Epithelial cell of esophagus (primary cell): ENCODE data around the gene LYRM2.

Experiments
- DNase-seq: peaks from one replicate; pipeline ENCODE4 v3.0.0; 2010; ENCODE audit warnings: low read depth
- H3K4me3 ChIP-seq: 2 replicates; pipeline ENCODE4 v1.5.1; 2011; ENCODE audit warnings: mild to moderate bottlenecking, low read length, control low read depth
- CTCF ChIP-seq: IDR thresholded peaks from 2 replicates; pipeline ENCODE4 v1.5.1; 2011; ENCODE audit warnings: low read depth, mild to moderate bottlenecking, low read length, control low read depth, inconsistent platforms; ENCODE audit not compliant: insufficient read depth; ENCODE audit errors: missing control alignments

LYRM2 gene

DNA sequence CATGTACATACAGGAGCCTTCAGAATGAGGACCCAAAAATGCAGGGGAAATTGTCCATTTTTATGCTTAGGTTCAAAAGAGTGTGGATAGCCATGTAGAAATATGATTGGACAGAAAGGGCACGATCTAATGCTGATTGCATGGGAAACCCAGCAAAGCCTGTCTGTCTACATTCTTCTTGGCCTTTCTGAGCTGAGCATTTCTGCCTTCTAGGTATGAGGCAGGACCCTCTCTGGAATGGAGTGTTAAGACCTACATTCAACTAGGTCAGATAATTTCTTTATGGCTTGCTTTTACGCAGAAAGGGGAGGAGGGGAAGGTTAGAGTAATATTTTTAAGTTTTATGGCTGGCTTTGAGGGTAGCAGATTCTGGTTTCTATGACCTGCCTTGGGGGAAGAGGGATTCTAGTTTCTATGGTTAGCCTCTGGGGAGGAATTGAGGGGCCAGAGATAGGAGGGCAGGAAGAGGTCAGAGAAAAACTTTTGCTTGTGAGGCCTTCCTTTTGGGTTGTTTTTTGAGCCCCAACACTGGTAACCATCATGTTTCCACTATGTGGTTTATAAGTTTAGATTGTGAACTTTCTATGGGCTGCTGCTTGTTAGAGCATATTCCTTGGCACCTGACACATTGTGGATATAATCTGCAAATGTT lies 63.5 kb downstream of the LYRM2 start:
- DNase-seq, result peak; percentile 47
- TF ChIP-seq CTCF, result no peak
- no peak overlapping the region for H3K4me3 ChIP-seq

GRCh38 chr6:89567630-89568390 lies 70.7 kb downstream of the LYRM2 start:
- DNase-seq, result no peak

GRCh38 chr6:89566930-89567629 lies 71.5 kb downstream of the LYRM2 start:
- no peak for DNase-seq
- H3K4me3 ChIP-seq, result no peak overlapping the region
- no peak for TF ChIP-seq CTCF

More at GRCh38 chr6:89567630-89568390, 70.7 kb downstream of the LYRM2 start:
- no peak for TF ChIP-seq CTCF
- no peak overlapping the region for H3K4me3 ChIP-seq

- TF ChIP-seq CTCF, result no peak
- DNase-seq, result no peak
- H3K4me3 ChIP-seq, result no peak overlapping the region
Measured at GRCh38 chr6:89566008-89566800, 72.3 kb downstream of the LYRM2 start.

DNA sequence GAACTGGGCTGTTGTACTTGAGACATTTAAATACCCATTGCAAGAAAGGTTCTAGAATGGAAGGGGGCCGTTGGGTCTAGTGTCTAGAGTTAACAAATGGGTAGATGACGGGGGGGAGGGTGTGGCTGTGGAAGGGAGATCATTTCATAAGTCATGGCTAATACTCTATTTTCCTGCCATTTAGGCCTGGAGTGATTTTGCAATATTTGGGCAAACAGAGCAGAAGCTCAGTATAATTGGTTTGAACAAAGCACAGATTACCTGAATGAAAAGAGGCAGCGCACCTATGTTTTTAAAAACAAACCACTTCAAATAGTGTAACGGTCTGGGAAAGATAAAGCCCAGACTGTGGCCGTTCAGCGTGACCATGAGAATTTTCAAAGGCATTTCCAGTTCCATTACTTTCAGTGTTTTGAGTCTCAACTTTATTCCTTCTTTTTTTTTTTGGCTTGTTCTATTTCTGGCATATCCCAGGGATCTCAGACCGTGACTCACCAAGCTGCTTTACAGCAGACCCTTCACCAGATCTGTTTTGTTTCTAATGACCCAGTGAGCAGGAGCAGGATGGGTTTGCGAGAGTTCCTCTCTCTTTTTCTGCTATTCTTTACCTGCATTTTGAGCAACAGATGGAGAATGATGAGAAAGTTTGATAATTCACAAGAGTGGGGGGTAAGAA lies 73.7 kb downstream of the LYRM2 start:
- no peak overlapping the region for H3K4me3 ChIP-seq
- no peak for TF ChIP-seq CTCF
- DNase-seq, result no peak

DNA sequence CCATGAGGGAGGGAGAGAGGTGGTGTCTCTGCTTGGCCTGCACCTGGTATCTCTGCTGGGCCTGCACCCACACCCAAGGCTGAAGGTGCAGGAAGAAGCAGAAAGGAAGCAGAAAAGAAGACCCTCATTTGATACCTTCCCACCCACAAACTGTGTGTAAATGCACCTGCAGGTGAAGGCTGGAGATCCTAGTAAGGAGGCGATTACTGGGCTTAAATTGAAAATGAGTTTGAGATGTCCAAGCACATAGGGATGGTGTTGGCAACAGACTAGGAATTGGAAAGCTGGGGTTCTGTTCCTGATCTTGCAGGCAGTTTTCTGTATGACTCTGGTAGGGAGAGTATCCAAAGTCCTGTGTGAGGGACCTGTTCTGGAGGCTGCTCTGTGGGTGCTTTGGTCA lies 74.7 kb downstream of the LYRM2 start:
- no peak overlapping the region for H3K4me3 ChIP-seq
- no peak for DNase-seq
- no peak for TF ChIP-seq CTCF
